Measurements from ENCODE around the gene SLC37A2.
"Not testable (repeated sequence)": the region's sequence is repeated elsewhere in the genome, so short reads cannot be mapped to it uniquely, and the experiment has no call there.

The SLC37A2 gene

DNA sequence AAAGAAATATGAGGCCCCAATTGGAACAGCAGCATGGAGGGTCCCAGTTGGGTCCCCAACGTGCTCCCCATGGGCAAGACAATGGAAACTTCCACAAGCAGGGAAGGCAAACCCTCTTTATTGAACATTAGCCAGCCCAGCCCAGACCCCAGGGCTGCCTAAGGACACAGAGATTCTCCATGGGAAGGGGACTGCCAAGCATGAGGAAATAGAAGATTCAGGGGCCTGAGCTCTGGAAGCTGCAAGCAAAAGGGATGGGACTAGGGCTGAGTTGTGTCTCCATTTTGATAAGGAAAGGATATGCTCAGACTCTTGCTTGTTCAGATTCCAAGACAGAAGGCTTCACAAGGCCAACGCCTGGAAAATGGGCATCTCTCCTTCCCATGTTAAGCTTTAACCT lies 25.0 kb downstream of the SLC37A2 start:
- no peak for DNase-seq (ENCODE audit: low read depth)
- no peak overlapping the region for H3K4me3 ChIP-seq (ENCODE audit: low read depth, low read length)
- in situ Hi-C loops (cut with HindIII; ENCODE audit: low sequenced_read_pairs) = no loop called here
- no peak for TF ChIP-seq CTCF (IDR thresholded peaks at IDR 0.05; ENCODE audit: low read depth, low read length, missing control alignments)

- TF ChIP-seq CTCF (IDR thresholded peaks at IDR 0.05; ENCODE audit: low read depth, low read length, missing control alignments) = no peak
- in situ Hi-C loops (cut with HindIII; ENCODE audit: low sequenced_read_pairs) = no loop called here
Measured at GRCh38 chr11:125088576-125089455, 25.7 kb downstream of the SLC37A2 start.

GRCh38 chr11:125089481-125089880 lies 26.4 kb downstream of the SLC37A2 start:
- DNase-seq (ENCODE audit: low read depth); H3K4me3 ChIP-seq (ENCODE audit: low read depth, low read length); in situ Hi-C loops (cut with HindIII; ENCODE audit: low sequenced_read_pairs): not testable (repeated sequence)

More at GRCh38 chr11:125088576-125089455, 25.7 kb downstream of the SLC37A2 start:
- no peak for DNase-seq (ENCODE audit: low read depth)
- no peak overlapping the region for H3K4me3 ChIP-seq (ENCODE audit: low read depth, low read length)

- in situ Hi-C loops (cut with HindIII; ENCODE audit: low sequenced_read_pairs) = loop anchor here (10.0 kb wide), 1 partner anchor 315 kb away; no protein-coding TSS in a partner anchor
- not testable (repeated sequence) for DNase-seq (ENCODE audit: low read depth); H3K4me3 ChIP-seq (ENCODE audit: low read depth, low read length)
Measured at GRCh38 chr11:125090151-125090550, 27.0 kb downstream of the SLC37A2 start.

GRCh38 chr11:125090816-125091215 lies 27.7 kb downstream of the SLC37A2 start:
- TF ChIP-seq CTCF (IDR thresholded peaks at IDR 0.05; ENCODE audit: low read depth, low read length, missing control alignments) = no peak
- in situ Hi-C loops (cut with HindIII; ENCODE audit: low sequenced_read_pairs) = loop anchor here (10.0 kb wide), 1 partner anchor 314 kb away; no protein-coding TSS in a partner anchor
- H3K4me3 ChIP-seq (ENCODE audit: low read depth, low read length) = no peak overlapping the region
- DNase-seq (ENCODE audit: low read depth) = no peak

- no peak overlapping the region for H3K4me3 ChIP-seq (ENCODE audit: low read depth, low read length)
- TF ChIP-seq CTCF (IDR thresholded peaks at IDR 0.05; ENCODE audit: low read depth, low read length, missing control alignments) = peak; percentile 69
- in situ Hi-C loops (cut with HindIII; ENCODE audit: low sequenced_read_pairs) = loop anchor here (10.0 kb wide), 1 partner anchor 313 kb away; no protein-coding TSS in a partner anchor
- peak; percentile 70 for DNase-seq (ENCODE audit: low read depth)
Measured at GRCh38 chr11:125091247-125091876, 28.3 kb downstream of the SLC37A2 start.

GRCh38 chr11:125091877-125092664 lies 29.0 kb downstream of the SLC37A2 start:
- no peak for DNase-seq (ENCODE audit: low read depth)
- TF ChIP-seq CTCF (IDR thresholded peaks at IDR 0.05; ENCODE audit: low read depth, low read length, missing control alignments) = no peak
- no peak overlapping the region for H3K4me3 ChIP-seq (ENCODE audit: low read depth, low read length)
- in situ Hi-C loops (cut with HindIII; ENCODE audit: low sequenced_read_pairs) = loop anchor here (10.0 kb wide), 1 partner anchor 313 kb away; no protein-coding TSS in a partner anchor
